HEK293T (cell line): ENCODE measurements around the gene STRAP.

Source experiments
- ARNT ChIP-seq: fragments of 450-650 bp; IDR thresholded peaks from 2 replicates; pipeline ENCODE4 v1.6.1; 2017; ENCODE audit warnings: mild to moderate bottlenecking
- CTBP1 ChIP-seq: fragments of 450-650 bp; IDR thresholded peaks from 2 replicates; pipeline ENCODE4 v1.6.1; 2016; ENCODE audit warnings: borderline replicate concordance
- ELF4 ChIP-seq: fragments of 450-650 bp; IDR thresholded peaks from 2 replicates; pipeline ENCODE4 v1.6.1; 2017; ENCODE audit warnings: antibody characterized with exemption
- FOXK2 ChIP-seq: fragments of 450-650 bp; IDR thresholded peaks from 2 replicates; pipeline ENCODE4 v1.6.1; 2016; ENCODE audit warnings: mild to moderate bottlenecking
- FOXM1 ChIP-seq: fragments of 450-650 bp; IDR thresholded peaks from 2 replicates; pipeline ENCODE4 v1.6.1; 2017; ENCODE audit warnings: mild to moderate bottlenecking, borderline replicate concordance
- L3MBTL2 ChIP-seq: fragments of 450-650 bp; conservative IDR thresholded peaks from 2 replicates; pipeline ENCODE4 v1.6.1; 2016; ENCODE audit warnings: mild to moderate bottlenecking
- NFRKB ChIP-seq: fragments of 450-650 bp; IDR thresholded peaks from 2 replicates; pipeline ENCODE4 v1.6.1; 2016; ENCODE audit warnings: mild to moderate bottlenecking, moderate library complexity
- SP1 ChIP-seq: fragments of 450-650 bp; IDR thresholded peaks from 2 replicates; pipeline ENCODE4 v1.6.1; 2017
- SUZ12 ChIP-seq: fragments of 450-650 bp; IDR thresholded peaks from 2 replicates; pipeline ENCODE4 v1.6.1; 2016; ENCODE audit warnings: mild to moderate bottlenecking
- TARDBP ChIP-seq: fragments of 450-650 bp; IDR thresholded peaks from 2 replicates; pipeline ENCODE4 v1.6.1; 2016

GRCh38 chr12:15875863-15876262, 6.3 kb upstream of the STRAP start:
- TF ChIP-seq FOXM1 (no peak), SUZ12 (no peak), ELF4 (no peak), FOXK2 (no peak), TARDBP (no peak), L3MBTL2 (no peak), SP1 (no peak), CTBP1 (no peak), ARNT (no peak), NFRKB (no peak)
